ENCODE results near the gene FGD3. TPM values are rescaled to one million over a fixed set of nuclear protein-coding genes. Genes with fewer than 3 reads are reported as not detected.

FGD3 gene
- total and polyA plus RNA-seq, 2 donors (not counting 1 experiment from before 2014, with no cell fraction given), result 130 to 134 TPM

GRCh38 chr9:93059715-93060578, 112.6 kb downstream of the FGD3 start:
- Histone ChIP-seq H3K36me3 (replicated peaks in 1 of 2; ENCODE audit: control extremely low read depth in 1 of 2, control insufficient read depth in 1 of 2, extremely low read depth in 1 of 2, insufficient read depth in 2 of 2, low read length in 1 of 2) (peaks cover 0 to 11% of the 10 kb centered on the region in 2 experiments), H4K20me1 (ENCODE audit: control insufficient read depth, insufficient read depth, low read length, poor library complexity, severe bottlenecking) (no peaks in the 10 kb centered on the region), H3K9ac (ENCODE audit: low read length) (peak overlapping the region; percentile 59), H2AFZ (ENCODE audit: insufficient read depth, low read depth, low read length, poor library complexity, severe bottlenecking) (peak overlapping the region; percentile 66), H3K79me2 (ENCODE audit: control insufficient read depth, insufficient read depth, low read length) (peaks cover 33% of the 10 kb centered on the region), H3K27ac (ENCODE audit: low read length in 2 of 2) (peak overlapping the region; percentile 74 to 78), H3K4me1 (ENCODE audit: control insufficient read depth in 2 of 2, insufficient read depth in 2 of 2, low read length in 2 of 2) (peaks cover 64 to 71% of the 10 kb centered on the region in 2 donors), H3K4me2 (replicated peaks; ENCODE audit: low read depth, low read length, poor library complexity, severe bottlenecking) (peak overlapping the region; percentile 94), H3K27me3 (replicated peaks in 1 of 4; ENCODE audit: control extremely low read depth in 1 of 4, control insufficient read depth in 3 of 4, insufficient read depth in 4 of 4, low read length in 3 of 4) (no peaks in the 10 kb centered on the region), H3K9me3 (ENCODE audit: control extremely low read depth in 1 of 3, control insufficient read depth in 2 of 3, insufficient read depth in 1 of 3, low read length in 2 of 3) (no peaks in the 10 kb centered on the region), H3K4me3 (ENCODE audit: control extremely low read depth in 1 of 5, extremely low read depth in 1 of 5, insufficient read depth in 1 of 5, low read depth in 2 of 5, low read length in 4 of 5) (peak overlapping the region; percentile 56 to 69 (median 67))
- H3K9me3 Mint-ChIP-seq (ENCODE audit: insufficient read depth), result no peaks in the 10 kb centered on the region
- POLR2A ChIA-PET, result interaction anchor here (0.7 to 4.3 kb wide), 5 partner anchors 8 to 96 kb away, joined by 3 to 31 read pairs (median 4); partner anchors contain the start of gene CARD19
- peak overlapping the region; percentile 90 for H3K4me3 Mint-ChIP-seq
- TF ChIP-seq EZH2 (IDR thresholded peaks at IDR 0.05; ENCODE audit: borderline replicate concordance, insufficient read depth, low read depth, low read length, poor library complexity, severe bottlenecking) (no peak), CTCF (IDR thresholded peaks at IDR 0.05) (no peak)
- no peaks in the 10 kb centered on the region for H3K27me3 Mint-ChIP-seq
- intact Hi-C loops (cut with micrococcal nuclease), result loop anchor here (2.0 to 5.0 kb wide), 2 partner anchors 17 to 507 kb away; no protein-coding TSS in a partner anchor
- H3K27ac Mint-ChIP-seq, result peak overlapping the region; percentile 99
- DNase-seq, result no peak
- CTCF ChIA-PET, result interaction anchor here (0.8 to 1.6 kb wide), 7 partner anchors 32 to 57 kb away, joined by 3 to 7 read pairs (median 4); no protein-coding TSS in a partner anchor
- peaks cover 79% of the 10 kb centered on the region for H3K4me1 Mint-ChIP-seq
- WGBS (ENCODE audit: insufficient coverage), result 25% methylated on average over 7 of the region's 7 CpGs
- no peak for ATAC-seq (ENCODE audit: low read depth)

Measured in B cell (primary cell).